Naive thymus-derived CD4-positive, alpha-beta T cell (primary cell): Measurements from ENCODE around the gene SCO1. TPM values are rescaled to one million over a fixed set of nuclear protein-coding genes. Genes with fewer than 3 reads are reported as not detected.

Source experiments
- ATAC-seq: fragments of 150-1000 bp; cut with Tn5 transposase; 2 replicates; pipeline ENCODE4 v1.10.0; 2021; ENCODE audit warnings: mild to moderate bottlenecking, moderate library complexity
- CTCF ChIA-PET: fragments of 350-600 bp; sonication (Branson Sonifier 250); formaldehyde crosslinking; loops from one replicate; lab custom pipeline; 2021; ENCODE audit warnings: antibody characterized with exemption; lab: Charles Lee
- POLR2A ChIA-PET: fragments of 350-600 bp; sonication (Branson Sonifier 250); formaldehyde crosslinking; loops from one replicate; lab custom pipeline; 2021; ENCODE audit warnings: antibody characterized with exemption, inconsistent platforms; lab: Charles Lee
- DNase-seq, 9 donors: peaks; one replicate each; pipeline versions ENCODE4 v3.0.0 to v3.0.0-alpha.2; 2020 to 2022; ENCODE audit warnings: mixed read lengths in 1 of 9
- H3K27ac ChIP-seq: one replicate; pipeline ENCODE4 v1.7.0; 2013; ENCODE audit warnings: mild to moderate bottlenecking, low read depth, low read length, moderate library complexity
- H3K27me3 ChIP-seq, 2 donors: one replicate each; pipeline ENCODE4 v1.7.0; 2013; ENCODE audit warnings: low read length in 2 of 2, mild to moderate bottlenecking in 2 of 2, moderate library complexity in 2 of 2; ENCODE audit not compliant: control insufficient read depth in 2 of 2, insufficient read depth in 2 of 2
- H3K36me3 ChIP-seq, 3 experiments: 1 replicate in 2 of 3; 2 replicates in 1 of 3; pipeline ENCODE4 v1.7.0; 2013; ENCODE audit warnings: low read length in 3 of 3, mild to moderate bottlenecking in 3 of 3, moderate library complexity in 1 of 3; ENCODE audit not compliant: insufficient read depth in 3 of 3, control insufficient read depth in 2 of 3
- H3K4me1 ChIP-seq, 2 donors: one replicate each; pipeline ENCODE4 v1.7.0; 2013; ENCODE audit warnings: low read length in 2 of 2, mild to moderate bottlenecking in 2 of 2, moderate library complexity in 1 of 2; ENCODE audit not compliant: control insufficient read depth in 2 of 2, insufficient read depth in 2 of 2
- H3K4me3 ChIP-seq: 2 replicates; pipeline ENCODE4 v1.7.0; 2013; ENCODE audit warnings: mild to moderate bottlenecking, low read length
- H3K9me3 ChIP-seq, 3 experiments: 1 replicate in 2 of 3; 2 replicates in 1 of 3; pipeline ENCODE4 v1.7.0; 2013; ENCODE audit warnings: low read length in 3 of 3; ENCODE audit not compliant: control insufficient read depth in 2 of 3
- H3K27ac Mint-ChIP-seq, 9 donors: one replicate each; pipeline ENCODE4 v1.8.0; 2020 to 2022; ENCODE audit warnings: mixed read lengths in 9 of 9, mild to moderate bottlenecking in 8 of 9, moderate library complexity in 5 of 9, inconsistent platforms in 2 of 9
- H3K27me3 Mint-ChIP-seq, 5 donors: one replicate each; pipeline ENCODE4 v1.8.0; 2021 to 2022; ENCODE audit warnings: mixed read lengths in 5 of 5, mild to moderate bottlenecking in 1 of 5
- H3K36me3 Mint-ChIP-seq, 5 donors: one replicate each; pipeline ENCODE4 v1.8.0; 2020 to 2022; ENCODE audit warnings: mixed read lengths in 5 of 5, mild to moderate bottlenecking in 3 of 5, inconsistent platforms in 1 of 5
- H3K4me1 Mint-ChIP-seq, 7 donors: one replicate each; pipeline ENCODE4 v1.8.0; 2020 to 2022; ENCODE audit warnings: mixed read lengths in 7 of 7, mild to moderate bottlenecking in 3 of 7, inconsistent platforms in 1 of 7
- H3K4me3 Mint-ChIP-seq, 10 donors: one replicate each; pipeline ENCODE4 v1.8.0; 2020 to 2022; ENCODE audit warnings: mild to moderate bottlenecking in 10 of 10, mixed read lengths in 10 of 10, moderate library complexity in 6 of 10, inconsistent platforms in 2 of 10
- H3K9me3 Mint-ChIP-seq, 11 donors: one replicate each; pipeline ENCODE4 v1.8.0; 2020 to 2022; ENCODE audit warnings: mixed read lengths in 11 of 11, mild to moderate bottlenecking in 4 of 11, inconsistent platforms in 1 of 11, moderate library complexity in 1 of 11
- intact Hi-C, 2 donors: fragments of 100-400 bp; cut with micrococcal nuclease; formaldehyde crosslinking; loops; one replicate each; pipeline ENCODE4 v1.15.1; 2023
- polyA plus RNA-seq, 2 donors: library from polyadenylated mRNA; unstranded; fragments of 300-500 nt; fragmentation: Illumina TruSeq; gene quantifications; one replicate each; pipeline ENCODE4 v1.2.3, GENCODE V29; 2021
- total RNA-seq, 6 experiments: library from RNA in 5 of 6; stranded (reverse) in 5 of 6; gene quantifications; 1 replicate in 5 of 6; 2 replicates in 1 of 6; pipeline ENCODE4 v1.2.3 and lab custom pipeline; 2021 to 2026

Gene SCO1
- total and polyA plus RNA-seq, 7 experiments from 2014 or later = 13.6 to 29.2 (median 17.5) TPM

DNA sequence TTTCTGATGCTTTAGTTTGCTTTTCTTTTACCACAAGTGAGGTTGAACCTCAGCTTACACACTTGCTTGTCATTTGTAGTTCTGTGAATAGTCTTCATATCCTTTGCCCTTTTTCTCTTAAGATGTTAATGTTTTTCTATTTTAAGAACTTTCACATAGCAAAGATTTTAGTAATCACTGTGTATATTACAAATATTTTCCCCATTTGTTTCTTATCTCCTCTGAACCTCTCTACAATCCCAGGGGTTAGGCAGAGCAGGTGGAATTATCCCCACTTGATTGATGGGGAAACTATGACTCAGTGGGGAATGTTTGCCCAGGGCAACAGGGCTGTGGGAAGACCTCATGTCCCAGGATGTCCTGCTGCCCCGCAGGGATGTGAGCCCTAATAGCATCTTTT, 28.6 kb downstream of the SCO1 start:
- no peak for DNase-seq
- no peaks in the 10 kb centered on the region for H3K9me3 Mint-ChIP-seq
- no peak overlapping the region for H3K4me3 Mint-ChIP-seq
- no peaks in the 10 kb centered on the region for H3K4me1 ChIP-seq
- no peak overlapping the region for H3K27ac Mint-ChIP-seq
- H3K36me3 ChIP-seq = peaks cover 0 to 3% (median 0%) of the 10 kb centered on the region in 3 experiments
- H3K36me3 Mint-ChIP-seq = peaks cover 0 to 20% (median 8%) of the 10 kb centered on the region in 5 donors
- H3K27me3 Mint-ChIP-seq = no peaks in the 10 kb centered on the region
- no peak for ATAC-seq
- H3K9me3 ChIP-seq = no peaks in the 10 kb centered on the region
- ChIA-PET POLR2A (no interaction called here), CTCF (no interaction called here)
- intact Hi-C loops = no loop called here
- H3K4me3 ChIP-seq = no peak overlapping the region
- H3K27ac ChIP-seq = no peak overlapping the region
- H3K27me3 ChIP-seq = no peaks in the 10 kb centered on the region
- H3K4me1 Mint-ChIP-seq = no peaks in the 10 kb centered on the region

DNA sequence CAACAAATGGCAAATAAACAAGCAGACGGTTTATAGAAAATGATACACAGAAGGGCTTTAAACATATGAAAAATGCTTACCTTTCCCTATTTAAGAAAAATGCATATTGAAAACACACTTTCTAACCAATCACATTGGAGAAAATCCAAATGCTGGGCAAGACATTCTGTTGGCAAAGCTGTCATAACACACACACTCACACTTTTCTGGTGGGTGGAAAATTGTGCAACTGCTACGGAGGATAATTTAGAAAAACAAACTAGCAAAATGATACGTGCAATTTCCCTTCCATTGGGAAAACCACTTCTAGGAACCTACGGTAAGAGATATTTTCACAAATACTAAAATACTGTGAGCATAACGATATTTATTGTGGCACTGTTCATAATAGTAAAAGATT, 30.4 kb downstream of the SCO1 start:
- H3K4me3 ChIP-seq = no peak overlapping the region
- no peaks in the 10 kb centered on the region for H3K4me1 Mint-ChIP-seq
- DNase-seq (no peak), ATAC-seq (no peak)
- no peaks in the 10 kb centered on the region for H3K36me3 ChIP-seq
- POLR2A ChIA-PET = no interaction called here
- no peak overlapping the region for H3K27ac ChIP-seq
- H3K27me3 ChIP-seq = no peaks in the 10 kb centered on the region
- CTCF ChIA-PET = interaction anchor here (0.7 kb wide), 1 partner anchor 9 kb away, joined by 3 read pairs; no protein-coding TSS in a partner anchor
- H3K36me3 Mint-ChIP-seq = peaks cover 0 to 25% (median 9%) of the 10 kb centered on the region in 5 donors
- H3K9me3 Mint-ChIP-seq = no peaks in the 10 kb centered on the region
- H3K27me3 Mint-ChIP-seq = no peaks in the 10 kb centered on the region
- H3K9me3 ChIP-seq = no peaks in the 10 kb centered on the region
- H3K4me3 Mint-ChIP-seq = no peak overlapping the region
- intact Hi-C loops = no loop called here
- H3K4me1 ChIP-seq = no peaks in the 10 kb centered on the region
- no peak overlapping the region for H3K27ac Mint-ChIP-seq

DNA sequence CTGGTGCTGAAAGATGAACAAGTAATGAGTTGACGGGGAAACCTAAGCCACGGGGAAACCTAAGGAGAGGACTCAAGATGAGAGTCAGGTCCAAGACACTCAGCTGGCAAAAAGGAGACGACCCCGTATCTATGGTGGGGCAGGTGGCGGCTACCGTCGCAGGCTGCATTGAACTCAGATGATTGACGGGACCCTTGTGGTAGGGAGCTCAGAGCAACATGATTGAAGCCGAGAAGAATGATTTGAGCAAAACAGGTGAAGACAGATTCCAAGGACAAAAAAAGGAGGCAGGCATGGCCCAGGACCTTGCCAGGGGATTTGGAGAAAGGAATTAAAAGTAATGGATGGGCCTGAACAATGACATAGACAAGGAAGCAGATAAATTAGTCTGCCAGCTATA, 32.8 kb downstream of the SCO1 start:
- H3K4me3 ChIP-seq = no peak overlapping the region
- Mint-ChIP-seq H3K4me3 (no peak overlapping the region), H3K27ac (peak overlapping the region in 2 of 9 donors; percentile 11 to 18), H3K36me3 (peaks cover 0 to 35% (median 10%) of the 10 kb centered on the region in 5 donors), H3K9me3 (no peaks in the 10 kb centered on the region), H3K4me1 (no peaks in the 10 kb centered on the region), H3K27me3 (no peaks in the 10 kb centered on the region)
- intact Hi-C loops = no loop called here
- ATAC-seq (no peak), DNase-seq (no peak)
- no peak overlapping the region for H3K27ac ChIP-seq
- H3K4me1 ChIP-seq = no peaks in the 10 kb centered on the region
- ChIA-PET POLR2A (no interaction called here), CTCF (interaction anchor here (1.1 kb wide), 1 partner anchor 34 kb away, joined by 3 read pairs; no protein-coding TSS in a partner anchor)
- H3K36me3 ChIP-seq = peaks cover 0 to 4% (median 0%) of the 10 kb centered on the region in 3 experiments
- no peaks in the 10 kb centered on the region for H3K27me3 ChIP-seq
- no peaks in the 10 kb centered on the region for H3K9me3 ChIP-seq

DNA sequence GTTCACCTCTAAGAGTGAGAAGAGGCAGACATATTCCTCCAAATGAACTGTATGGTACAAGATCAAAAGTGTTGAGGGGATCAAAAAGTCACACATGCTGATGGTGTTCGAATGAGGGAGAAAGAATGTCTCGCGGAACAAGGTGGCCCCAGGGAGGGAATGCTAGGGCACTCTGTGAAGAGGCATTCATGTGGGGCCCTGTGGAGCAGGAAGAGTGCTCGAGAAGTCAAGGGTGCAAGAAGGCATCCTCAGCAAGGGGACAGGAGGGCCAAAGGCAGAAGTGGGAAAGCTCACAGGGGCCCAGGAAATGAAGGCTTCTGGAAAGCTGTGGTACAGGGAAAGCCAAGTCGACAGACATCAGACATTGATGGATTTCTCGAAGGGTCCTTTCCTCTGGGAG, 34.1 kb downstream of the SCO1 start:
- H3K27ac Mint-ChIP-seq = peak overlapping the region in 1 of 9 donors; percentile 17
- no peak overlapping the region for H3K4me3 ChIP-seq
- no peaks in the 10 kb centered on the region for H3K27me3 ChIP-seq
- no peaks in the 10 kb centered on the region for H3K9me3 ChIP-seq
- no peaks in the 10 kb centered on the region for H3K9me3 Mint-ChIP-seq
- ChIA-PET CTCF (no interaction called here), POLR2A (no interaction called here)
- H3K4me1 Mint-ChIP-seq = no peaks in the 10 kb centered on the region
- DNase-seq (no peak), ATAC-seq (no peak)
- H3K36me3 Mint-ChIP-seq = peaks cover 2 to 41% (median 12%) of the 10 kb centered on the region in 5 donors
- H3K36me3 ChIP-seq = peaks cover 0 to 9% (median 0%) of the 10 kb centered on the region in 3 experiments
- no peak overlapping the region for H3K27ac ChIP-seq
- intact Hi-C loops = no loop called here
- no peaks in the 10 kb centered on the region for H3K27me3 Mint-ChIP-seq
- H3K4me1 ChIP-seq = no peaks in the 10 kb centered on the region
- H3K4me3 Mint-ChIP-seq = no peak overlapping the region

DNA sequence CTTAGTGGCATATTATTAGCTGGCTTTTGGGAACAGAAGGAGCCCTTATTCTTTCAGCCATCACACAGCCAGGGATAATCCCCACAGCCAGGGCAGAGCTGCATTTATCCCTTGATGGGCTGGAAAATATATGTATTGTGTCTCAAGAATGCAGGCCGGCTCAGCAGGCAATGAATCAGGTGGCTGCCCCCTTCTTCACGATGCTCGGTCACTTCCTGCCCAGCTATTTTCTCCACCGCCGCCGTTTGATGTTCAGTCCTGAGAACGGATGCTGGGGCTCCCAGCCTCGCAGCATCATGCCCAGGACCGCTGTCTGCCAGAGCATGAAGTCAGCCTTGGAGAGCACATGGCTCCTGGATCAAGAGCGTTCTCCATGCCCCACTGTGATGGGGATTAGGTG, 35.9 kb downstream of the SCO1 start:
- Histone ChIP-seq H3K36me3 (peaks cover 0 to 9% (median 0%) of the 10 kb centered on the region in 3 experiments), H3K9me3 (no peaks in the 10 kb centered on the region), H3K4me3 (no peak overlapping the region), H3K27ac (no peak overlapping the region), H3K4me1 (no peaks in the 10 kb centered on the region), H3K27me3 (no peaks in the 10 kb centered on the region)
- ChIA-PET POLR2A (no interaction called here), CTCF (no interaction called here)
- DNase-seq (no peak), ATAC-seq (no peak)
- H3K9me3 Mint-ChIP-seq = no peaks in the 10 kb centered on the region
- H3K4me3 Mint-ChIP-seq = no peak overlapping the region
- peaks cover 2 to 45% (median 12%) of the 10 kb centered on the region in 5 donors for H3K36me3 Mint-ChIP-seq
- H3K4me1 Mint-ChIP-seq = no peaks in the 10 kb centered on the region
- H3K27ac Mint-ChIP-seq = peak overlapping the region in 2 of 9 donors; percentile 15 to 18
- no peaks in the 10 kb centered on the region for H3K27me3 Mint-ChIP-seq
- intact Hi-C loops = no loop called here

DNA sequence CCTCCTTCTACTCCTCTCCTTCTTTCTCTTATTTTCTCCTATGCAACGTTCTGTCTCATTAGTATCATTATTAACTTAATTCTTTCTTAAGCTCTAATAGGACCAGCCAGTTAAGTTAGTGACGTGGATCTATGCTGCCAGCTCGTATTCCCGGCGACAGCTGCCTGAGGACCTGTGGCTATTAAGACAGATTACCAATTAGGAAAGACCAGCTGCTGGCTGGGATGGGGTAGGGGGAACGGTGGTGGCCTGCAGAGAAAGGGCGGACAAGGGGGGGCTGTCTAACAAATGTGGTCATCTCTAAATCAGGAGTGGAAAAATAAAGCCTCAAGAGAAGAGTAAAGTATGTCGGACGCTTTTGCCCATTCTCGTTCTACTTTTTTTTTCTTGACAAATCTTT, 39.5 kb downstream of the SCO1 start:
- ATAC-seq = no peak
- Histone ChIP-seq H3K27me3 (no peaks in the 10 kb centered on the region), H3K4me3 (no peak overlapping the region), H3K27ac (no peak overlapping the region), H3K36me3 (peaks cover 0 to 9% (median 0%) of the 10 kb centered on the region in 3 experiments), H3K4me1 (no peaks in the 10 kb centered on the region), H3K9me3 (no peaks in the 10 kb centered on the region)
- H3K27me3 Mint-ChIP-seq = no peaks in the 10 kb centered on the region
- peaks cover 0 to 27% (median 4%) of the 10 kb centered on the region in 5 donors for H3K36me3 Mint-ChIP-seq
- CTCF ChIA-PET = interaction anchor here (0.8 kb wide), 1 partner anchor 12 kb away, joined by 3 read pairs; no protein-coding TSS in a partner anchor
- H3K9me3 Mint-ChIP-seq = no peaks in the 10 kb centered on the region
- H3K4me1 Mint-ChIP-seq = peaks cover 7 to 15% (median 14%) of the 10 kb centered on the region in 7 donors
- DNase-seq = no peak
- H3K4me3 Mint-ChIP-seq = no peak overlapping the region
- intact Hi-C loops = no loop called here
- POLR2A ChIA-PET = no interaction called here
- no peak overlapping the region for H3K27ac Mint-ChIP-seq

DNA sequence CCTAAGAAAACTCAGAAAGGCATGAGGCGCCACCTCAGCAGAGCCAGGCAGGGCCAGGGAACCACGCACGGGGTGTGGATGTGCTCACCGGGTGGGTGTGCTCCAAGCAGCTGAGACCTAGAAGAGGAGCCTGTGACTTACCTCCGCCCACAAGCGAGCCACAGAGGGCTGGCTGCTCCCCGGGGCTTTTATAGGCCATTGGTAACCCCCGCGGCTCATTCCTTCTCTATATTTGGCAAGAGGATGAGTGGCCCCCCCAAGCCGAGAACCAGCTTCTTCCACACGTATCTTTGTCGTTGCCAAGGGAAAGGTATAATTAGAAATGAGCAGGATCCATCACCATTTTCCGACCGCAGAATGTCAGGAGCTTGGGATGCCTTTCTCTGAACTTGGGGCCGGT, 40.2 kb downstream of the SCO1 start, which contains the start of gene MYH3:
MYH3 (minus strand) TSS at position 162 of the 400 bp plus-strand sequence. CDS start 2,245 bp downstream, outside the sequence.
- ATAC-seq (no peak), DNase-seq (no peak)
- H3K9me3 Mint-ChIP-seq = no peaks in the 10 kb centered on the region
- no peaks in the 10 kb centered on the region for H3K9me3 ChIP-seq
- peaks cover 0 to 25% (median 4%) of the 10 kb centered on the region in 5 donors for H3K36me3 Mint-ChIP-seq
- ChIA-PET CTCF (interaction anchor here (0.8 kb wide), 1 partner anchor 11 kb away, joined by 3 read pairs; no protein-coding TSS in a partner anchor), POLR2A (interaction anchor here (0.6 kb wide), 1 partner anchor 60 kb away, joined by 4 read pairs; no protein-coding TSS in a partner anchor)
- no peaks in the 10 kb centered on the region for H3K27me3 Mint-ChIP-seq
- no peak within 1 kb of the TSS for H3K27ac Mint-ChIP-seq
- H3K36me3 ChIP-seq = peaks cover 0 to 9% (median 0%) of the 10 kb centered on the region in 3 experiments
- intact Hi-C loops = no loop called here
- peaks cover 8 to 19% (median 17%) of the 10 kb centered on the region in 7 donors for H3K4me1 Mint-ChIP-seq
- H3K4me1 ChIP-seq = no peaks in the 10 kb centered on the region
- H3K4me3 Mint-ChIP-seq = no peak within 1 kb of the TSS
- no peaks in the 10 kb centered on the region for H3K27me3 ChIP-seq
- H3K4me3 ChIP-seq = no peak within 1 kb of the TSS
- no peak within 1 kb of the TSS for H3K27ac ChIP-seq
